HG02870 (cell line): ENCODE results near the gene XK.
"Not testable (repeated sequence)": the region's sequence is repeated elsewhere in the genome, so short reads cannot be mapped to it uniquely, and the experiment has no call there.

Source experiments
- ATAC-seq: cut with Tn5 transposase; IDR thresholded peaks from one replicate; pipeline ENCODE4 v1.9.1; 2021; ENCODE audit warnings: mild to moderate bottlenecking, moderate library complexity; ENCODE audit not compliant: unreplicated experiment

The XK gene

DNA sequence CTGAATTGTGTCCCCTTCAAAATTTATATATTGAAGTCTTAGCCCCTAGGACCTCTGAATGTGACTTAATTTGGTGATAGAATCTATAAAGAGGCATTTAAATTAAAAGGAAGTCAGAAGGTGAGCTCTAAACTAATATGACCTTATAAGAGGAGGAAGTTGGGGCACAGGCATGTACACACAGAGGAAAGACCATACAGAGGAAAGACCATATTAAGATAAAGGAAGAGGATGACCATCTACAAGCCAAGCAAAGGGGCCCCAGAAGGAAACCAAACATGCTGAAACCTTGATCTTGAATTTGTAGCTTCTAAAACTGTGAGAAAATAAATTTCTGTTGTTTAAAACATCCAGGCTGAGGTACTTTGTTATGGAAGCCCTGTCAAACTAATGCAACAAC lies 67.3 kb downstream of the XK start:
- no peak for ATAC-seq

DNA sequence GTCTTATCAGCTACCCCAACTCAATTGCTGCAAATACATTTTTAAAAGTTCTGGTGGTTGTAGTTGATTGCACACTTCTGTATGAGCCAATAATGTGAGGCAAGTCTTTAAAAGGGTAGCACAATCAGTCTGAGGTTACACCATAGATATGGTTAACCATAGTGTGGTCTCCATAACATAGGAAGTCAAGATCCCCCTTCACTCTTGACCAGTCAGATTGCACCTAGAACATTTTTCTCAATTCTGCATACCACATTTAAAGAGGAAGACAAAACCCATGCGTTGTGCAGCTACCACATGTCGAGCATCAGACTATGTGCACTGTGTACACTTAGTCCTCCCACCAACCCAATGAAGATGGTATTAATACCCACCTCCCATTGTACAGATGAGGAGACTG lies 67.8 kb downstream of the XK start:
- ATAC-seq, result no peak

DNA sequence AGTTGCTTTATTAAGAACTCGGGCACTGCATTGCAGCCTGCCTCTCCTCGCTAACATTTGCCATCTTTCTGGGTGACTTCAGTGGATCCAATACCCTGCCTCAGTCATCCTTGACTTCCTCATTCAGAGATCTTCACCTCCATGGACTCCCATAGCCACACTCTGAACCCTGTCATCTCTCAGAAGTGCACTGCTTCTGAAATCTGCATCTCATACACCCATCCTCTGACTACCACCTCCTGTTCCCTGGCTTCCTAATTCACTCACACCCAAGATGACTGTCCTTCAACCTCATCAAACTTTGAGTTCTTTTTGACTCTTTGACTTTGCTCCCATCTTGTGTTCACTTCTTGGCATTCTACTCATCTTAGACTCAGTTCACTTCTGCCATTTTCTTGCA lies 68.9 kb downstream of the XK start:
- ATAC-seq, result peak; percentile 17

DNA sequence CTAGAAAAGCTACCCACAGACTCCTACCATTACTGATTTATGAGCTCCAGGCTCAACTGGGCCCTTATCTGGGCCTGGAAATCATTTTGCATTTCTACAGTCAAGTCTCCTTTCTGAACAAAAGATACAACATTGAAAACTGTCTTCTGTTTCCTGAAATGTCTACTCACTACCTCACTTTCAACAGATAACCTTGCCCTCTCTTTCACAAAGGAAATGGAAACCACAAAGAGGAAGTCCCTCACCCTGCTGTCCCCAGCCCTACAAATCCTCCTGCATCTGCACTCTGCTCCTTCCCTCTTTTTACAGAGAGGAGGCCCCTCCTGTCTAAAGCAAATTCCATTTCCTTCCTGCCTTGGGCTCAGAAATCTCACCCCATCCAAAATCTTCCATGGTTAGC lies 69.4 kb downstream of the XK start:
- ATAC-seq, result peak; percentile 83

DNA sequence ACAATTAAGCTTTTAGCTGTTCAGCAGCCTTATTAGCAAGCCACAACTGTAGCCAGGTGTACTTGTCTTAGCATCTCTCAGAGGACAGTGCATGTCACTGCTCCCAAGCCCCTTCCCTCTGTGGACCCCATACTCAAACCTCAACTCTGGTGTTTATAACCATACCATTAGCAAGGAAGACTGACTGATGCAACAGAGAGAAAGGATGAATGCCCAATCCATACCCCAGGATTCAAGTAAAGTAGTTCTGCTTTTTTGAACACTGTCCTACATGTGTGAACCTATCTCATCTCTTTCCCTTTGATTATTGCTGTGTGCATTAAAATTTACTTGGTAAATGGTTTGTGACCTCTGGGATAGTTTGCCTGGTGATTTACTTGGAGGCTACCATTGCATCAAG lies 71.5 kb downstream of the XK start:
- ATAC-seq, result no peak

DNA sequence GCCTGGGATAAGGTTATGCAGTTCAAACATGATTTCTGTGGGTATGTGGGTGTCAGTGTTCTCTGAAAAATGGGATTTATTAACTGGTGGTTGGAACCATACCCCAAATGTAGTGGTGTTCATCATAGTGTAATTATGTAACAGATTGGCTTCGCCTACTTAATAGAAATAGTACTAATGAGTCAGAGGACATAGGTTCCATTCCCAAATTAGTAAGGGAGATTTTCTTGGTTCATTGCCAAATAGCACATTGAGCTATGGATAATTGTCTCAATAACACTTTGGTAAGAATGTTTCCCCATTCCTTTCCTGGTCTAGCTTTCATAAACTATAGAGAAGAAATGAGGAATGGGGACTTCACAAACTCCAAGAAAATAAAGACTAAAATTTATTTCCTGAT lies 73.8 kb downstream of the XK start:
- no peak for ATAC-seq

DNA sequence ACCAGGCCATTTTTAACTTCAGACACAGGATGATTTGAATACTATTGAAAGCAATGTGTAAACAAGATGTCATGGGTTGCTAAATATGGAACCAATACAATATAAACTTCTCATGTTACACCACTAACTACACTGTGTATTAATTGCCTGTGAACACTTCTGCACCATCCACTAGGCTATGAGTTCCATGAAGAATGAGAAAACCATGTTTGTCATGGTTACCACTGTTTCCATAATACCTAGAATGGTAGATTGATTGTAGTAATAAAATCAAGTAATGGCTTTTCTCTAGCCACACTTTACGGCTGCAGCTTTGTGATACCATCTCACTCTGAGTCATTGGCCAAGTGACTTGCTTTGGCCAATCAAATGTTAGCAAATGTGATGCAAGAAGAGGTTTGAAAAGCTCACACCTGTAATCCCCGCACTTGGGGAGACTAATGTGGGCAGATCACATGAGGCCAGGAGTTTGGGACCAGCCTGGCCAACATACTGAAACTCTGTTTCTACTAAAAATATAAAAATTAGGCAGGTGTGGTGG lies 74.4 kb downstream of the XK start:
- no peak for ATAC-seq

DNA sequence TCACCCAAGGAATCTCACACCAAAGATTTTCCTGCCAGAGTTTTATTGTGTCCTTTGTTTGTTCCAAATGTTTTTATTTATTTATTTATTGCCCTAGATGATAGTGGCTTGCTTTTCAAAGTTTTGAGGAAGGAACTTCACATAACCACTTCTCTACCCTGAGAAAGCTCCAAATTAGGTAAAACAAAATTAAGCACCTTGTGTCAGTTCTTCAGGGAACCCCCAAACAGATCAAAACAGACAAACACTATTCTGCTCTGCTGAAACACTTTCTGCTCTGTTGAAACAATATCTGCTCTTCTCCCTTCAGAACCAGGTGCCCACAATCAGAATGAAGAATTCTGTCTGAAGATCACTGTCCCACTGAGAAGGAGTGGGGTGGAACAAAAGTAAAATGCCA lies 77.8 kb downstream of the XK start:
- ATAC-seq, result no peak

DNA sequence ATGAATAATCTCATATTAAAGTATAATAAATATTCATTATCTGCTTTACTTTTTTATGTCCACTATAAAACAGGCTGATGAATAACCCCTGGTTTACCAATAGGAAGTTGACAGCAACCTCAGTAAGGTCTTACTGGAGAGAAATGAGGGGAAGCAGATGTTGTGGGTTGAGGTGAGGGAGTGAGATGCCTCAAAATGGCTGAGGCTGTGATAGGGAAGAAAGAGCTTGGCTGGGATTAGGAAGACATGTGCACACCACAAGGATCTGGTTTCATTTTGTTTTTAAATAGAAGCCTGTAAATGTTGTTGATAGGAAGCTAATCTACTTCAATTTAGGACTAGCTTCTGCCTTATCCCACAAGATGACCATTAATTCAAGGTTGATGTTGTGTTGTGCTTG lies 79.9 kb downstream of the XK start:
- no peak for ATAC-seq

DNA sequence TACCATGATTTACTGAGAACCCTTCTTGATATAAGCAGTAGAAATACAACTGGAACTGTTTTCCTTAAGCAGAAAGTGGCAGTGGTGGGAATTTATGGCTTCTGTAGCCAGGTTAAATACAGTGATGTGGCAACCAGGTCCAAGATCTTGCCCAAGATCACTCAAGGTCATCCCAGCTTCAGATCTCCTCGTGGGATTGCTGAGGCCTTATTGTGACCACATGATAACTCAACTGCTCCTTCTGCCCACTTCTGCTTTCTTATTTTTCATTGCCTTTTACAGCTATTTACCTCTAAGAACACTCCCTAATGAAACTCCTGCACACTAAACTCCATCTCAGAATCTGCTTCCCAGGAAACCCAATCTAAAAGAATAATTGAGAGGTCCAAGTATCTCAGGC lies 81.8 kb downstream of the XK start:
- no peak for ATAC-seq

DNA sequence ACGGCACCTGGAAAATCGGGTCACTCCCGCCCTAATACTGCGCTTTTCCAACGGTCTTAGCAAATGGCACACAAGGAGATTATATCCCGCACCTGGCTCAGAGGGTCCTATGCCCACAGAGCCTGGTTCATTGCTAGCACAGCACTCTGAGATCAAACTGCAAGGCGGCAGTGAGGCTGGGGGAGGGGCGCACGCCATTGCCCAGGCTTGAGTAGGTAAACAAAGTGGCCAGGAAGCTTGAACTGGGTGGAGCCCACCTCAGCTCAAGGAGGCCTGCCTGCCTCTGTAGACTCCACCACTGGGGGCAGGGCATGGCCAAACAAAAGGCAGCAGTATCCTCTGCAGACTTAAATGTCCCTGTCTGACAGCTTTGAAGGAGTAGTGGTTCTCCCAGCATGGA lies 83.3 kb downstream of the XK start:
- ATAC-seq, result not testable (repeated sequence)

DNA sequence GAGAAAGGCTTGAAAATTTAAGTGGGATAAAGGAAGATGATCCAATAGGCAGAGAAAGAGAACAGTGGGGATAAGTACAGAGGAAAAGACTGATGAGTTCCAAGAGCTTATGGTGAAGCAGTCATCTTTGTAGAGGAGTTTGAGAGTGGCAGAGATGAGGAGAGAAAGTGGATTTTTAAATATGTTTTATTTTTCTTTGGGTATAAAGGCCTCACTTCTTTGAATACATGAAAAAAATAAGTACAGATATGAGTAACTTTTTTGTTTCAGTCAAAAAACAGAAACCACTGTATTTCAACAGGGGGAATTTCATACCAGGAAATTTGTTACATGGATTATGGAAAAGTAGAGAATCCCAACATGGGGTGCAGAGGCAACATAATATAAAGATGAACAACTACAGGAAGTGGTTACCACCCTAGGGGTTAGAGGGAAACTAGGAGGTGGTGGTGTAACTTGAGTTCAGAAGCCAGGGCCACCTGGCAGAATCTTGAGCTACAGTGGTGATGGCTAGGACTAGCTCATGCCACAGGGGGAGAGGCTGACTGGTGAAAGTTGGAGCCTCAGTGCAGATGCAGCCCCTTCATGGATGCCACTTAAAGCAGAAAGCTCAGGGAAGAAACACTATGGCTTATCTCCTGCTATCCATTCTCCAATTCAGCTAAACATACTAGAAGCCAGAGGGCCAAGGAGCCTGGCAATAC lies 90.8 kb downstream of the XK start:
- ATAC-seq, result peak; percentile 54

DNA sequence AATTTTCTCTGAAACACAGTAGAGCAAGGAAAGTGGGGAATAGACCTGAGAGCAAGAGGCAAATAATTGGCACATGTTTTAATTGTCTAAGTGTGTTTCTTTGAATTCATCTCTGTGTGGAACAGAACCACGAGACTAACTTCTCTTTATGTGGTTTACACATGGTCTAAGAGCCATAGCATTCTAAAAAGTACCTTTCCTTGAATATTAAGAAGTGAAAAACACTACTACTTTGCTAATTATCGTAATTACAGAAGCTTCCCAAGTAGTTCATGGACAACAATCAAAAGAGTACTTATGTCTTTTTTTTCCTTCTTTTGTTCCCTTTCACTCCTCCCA lies 91.4 kb downstream of the XK start:
- ATAC-seq, result no peak

DNA sequence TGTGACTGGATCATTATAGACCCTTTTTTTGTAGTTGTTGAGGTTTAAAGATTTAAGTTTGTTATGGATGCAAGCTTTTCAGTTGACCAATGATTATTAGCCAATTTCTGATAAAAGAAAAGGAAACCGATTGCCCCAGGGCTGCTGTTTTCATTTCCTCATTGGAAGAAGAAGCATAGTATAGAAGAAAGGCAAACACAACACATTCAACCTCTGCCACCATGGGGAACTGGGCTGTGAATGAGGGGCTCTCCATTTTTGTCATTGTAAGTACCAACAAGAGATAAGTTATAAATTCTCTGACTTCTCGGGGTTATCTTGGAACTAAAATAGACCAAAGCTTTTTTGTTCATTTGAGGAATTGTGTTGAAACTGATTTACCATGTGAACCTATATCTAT lies 94.3 kb downstream of the XK start, which contains the start of gene CYBB:
Gene CYBB (plus strand): TSS at position 203 of the 400 bp plus-strand sequence. CDS start 19 bp downstream, at position 222.
- ATAC-seq, result no peak

DNA sequence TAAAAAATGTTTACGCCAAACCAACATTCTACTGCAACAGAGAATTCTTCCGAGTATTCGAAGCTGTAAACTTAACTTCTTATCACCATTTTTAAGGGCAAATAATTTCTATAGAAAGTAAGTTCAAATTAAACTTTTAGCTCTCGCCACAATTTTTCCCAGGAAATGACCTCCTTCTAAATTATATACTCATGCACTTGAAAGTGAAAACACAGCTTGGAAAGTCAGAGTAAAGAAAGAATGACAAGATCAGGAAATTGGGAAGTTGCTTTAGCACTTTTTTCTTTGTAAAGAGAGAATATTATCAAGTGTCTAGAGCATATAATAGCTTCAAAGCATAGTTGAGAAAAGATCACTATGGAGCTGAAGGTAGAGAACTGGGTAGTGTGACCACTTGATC lies 95.5 kb downstream of the XK start:
- no peak for ATAC-seq
